HEK293 (cell line): ENCODE measurements around the gene LMF1.

Experiments
- CTCF ChIA-PET: fragments of 350-600 bp; formaldehyde crosslinking; extraction: SDS; loops from one replicate; lab custom pipeline; 2021; ENCODE audit warnings: antibody characterized with exemption; lab: Yijun Ruan, JAX
- POLR2A ChIA-PET: fragments of 300-600 bp; formaldehyde crosslinking; extraction: SDS; loops from one replicate; lab custom pipeline; 2020; ENCODE audit warnings: antibody characterized with exemption, inconsistent platforms; lab: Yijun Ruan, JAX
- H3K27ac ChIP-seq: fragments of 200-500 bp; sonication (Bioruptor generic); 2 replicates; pipeline ENCODE4 v1.5.1; 2014; ENCODE audit warnings: low read depth, low read length, control low read depth, inconsistent platforms; ENCODE audit errors: extremely low read depth
- H3K36me3 ChIP-seq, 2 experiments: fragments of 200-500 bp in 1 of 2; sonication (Bioruptor generic) in 1 of 2; 1 replicate in 1 of 2; 2 replicates in 1 of 2; pipeline ENCODE4 v1.5.1; 2014 to 2017; ENCODE audit warnings: inconsistent platforms in 2 of 2, low read length in 2 of 2; ENCODE audit not compliant: control insufficient read depth in 2 of 2, insufficient read depth in 1 of 2
- H3K4me1 ChIP-seq: fragments of 200-500 bp; sonication (Bioruptor generic); 2 replicates; pipeline ENCODE4 v1.5.1; 2014; ENCODE audit warnings: mild to moderate bottlenecking, low read length, inconsistent platforms; ENCODE audit not compliant: control insufficient read depth, insufficient read depth
- H3K4me3 ChIP-seq: 2 replicates; pipeline ENCODE4 v1.5.1; 2011; ENCODE audit warnings: low read depth, mild to moderate bottlenecking, control low read depth, low read length, moderate library complexity
- H3K9me3 ChIP-seq: fragments of 200-500 bp; sonication (Bioruptor generic); 2 replicates; pipeline ENCODE4 v1.5.1; 2014; ENCODE audit warnings: low read depth, low read length, inconsistent platforms; ENCODE audit not compliant: control insufficient read depth, insufficient read depth
- ELK4 ChIP-seq: IDR thresholded peaks from 2 replicates; pipeline ENCODE4 v1.6.1; 2011; ENCODE audit warnings: mild to moderate bottlenecking, low read depth, low read length, borderline replicate concordance
- GLI4 ChIP-seq: fragments of 450-650 bp; formaldehyde crosslinking; IDR thresholded peaks from 2 replicates; pipeline ENCODE4 v1.5.1; 2016; ENCODE audit warnings: missing biosample characterization, missing genetic modification characterization
- HOXC10 ChIP-seq: sonication (generic); formaldehyde crosslinking; IDR thresholded peaks from 2 replicates; pipeline ENCODE4 v1.8.1; 2023; ENCODE audit warnings: mild to moderate bottlenecking, missing genetic modification reagents
- OVOL3 ChIP-seq: fragments of 450-650 bp; formaldehyde crosslinking; IDR thresholded peaks from 2 replicates; pipeline ENCODE4 v1.5.1; 2016; ENCODE audit warnings: missing biosample characterization, missing genetic modification characterization
- PRDM1 ChIP-seq: fragments of 450-650 bp; formaldehyde crosslinking; IDR thresholded peaks from 2 replicates; pipeline ENCODE4; 2016; ENCODE audit warnings: missing biosample characterization, missing genetic modification characterization
- PRDM6 ChIP-seq: fragments of 450-650 bp; formaldehyde crosslinking; IDR thresholded peaks from 2 replicates; pipeline ENCODE4 v1.5.1; 2017; ENCODE audit warnings: missing biosample characterization, missing genetic modification characterization
- SCRT2 ChIP-seq: fragments of 450-650 bp; formaldehyde crosslinking; IDR thresholded peaks from 2 replicates; pipeline ENCODE4 v1.5.1; 2016; ENCODE audit warnings: missing biosample characterization, missing genetic modification characterization
- ZBTB1 ChIP-seq: fragments of 450-650 bp; formaldehyde crosslinking; IDR thresholded peaks from 2 replicates; pipeline ENCODE4 v1.5.1; 2016; ENCODE audit warnings: missing biosample characterization, missing genetic modification characterization
- ZBTB44 ChIP-seq: fragments of 450-650 bp; IDR thresholded peaks from 2 replicates; pipeline ENCODE4 v1.5.1; 2018; ENCODE audit warnings: missing biosample characterization, mild to moderate bottlenecking, missing genetic modification characterization
- ZNF112 ChIP-seq: fragments of 450-650 bp; formaldehyde crosslinking; IDR thresholded peaks from 2 replicates; pipeline ENCODE4 v1.5.0; 2017; ENCODE audit warnings: missing biosample characterization, missing genetic modification characterization
- ZNF16 ChIP-seq: fragments of 450-650 bp; formaldehyde crosslinking; IDR thresholded peaks from 2 replicates; pipeline ENCODE4 v1.5.1; 2016; ENCODE audit warnings: low read depth, missing biosample characterization, missing genetic modification characterization
- ZNF18 ChIP-seq: fragments of 450-650 bp; formaldehyde crosslinking; IDR thresholded peaks from 2 replicates; pipeline ENCODE4 v1.5.1; 2016; ENCODE audit warnings: missing biosample characterization, missing genetic modification characterization
- ZNF19 ChIP-seq: fragments of 450-650 bp; formaldehyde crosslinking; IDR thresholded peaks from 2 replicates; pipeline ENCODE4; 2016; ENCODE audit warnings: missing biosample characterization, missing genetic modification characterization, low read depth
- ZNF223 ChIP-seq: fragments of 450-650 bp; formaldehyde crosslinking; IDR thresholded peaks from 2 replicates; pipeline ENCODE4 v1.5.1; 2016; ENCODE audit warnings: missing biosample characterization, missing genetic modification characterization
- ZNF24 ChIP-seq: fragments of 450-650 bp; formaldehyde crosslinking; IDR thresholded peaks from 2 replicates; pipeline ENCODE4 v1.5.1; 2016; ENCODE audit warnings: missing biosample characterization, missing genetic modification characterization
- ZNF266 ChIP-seq: fragments of 450-650 bp; formaldehyde crosslinking; IDR thresholded peaks from 2 replicates; pipeline ENCODE4 v1.5.1; 2016; ENCODE audit warnings: missing biosample characterization, missing genetic modification characterization, low read depth
- ZNF311 ChIP-seq: fragments of 450-650 bp; formaldehyde crosslinking; IDR thresholded peaks from 2 replicates; pipeline ENCODE4 v1.5.1; 2017; ENCODE audit warnings: missing biosample characterization, missing genetic modification characterization, borderline replicate concordance
- ZNF561 ChIP-seq: fragments of 450-650 bp; IDR thresholded peaks from 2 replicates; pipeline ENCODE4 v1.5.1; 2018; ENCODE audit warnings: missing biosample characterization, missing genetic modification characterization, borderline replicate concordance
- ZNF596 ChIP-seq: fragments of 450-650 bp; IDR thresholded peaks from 2 replicates; pipeline ENCODE4 v1.5.0; 2018; ENCODE audit warnings: missing biosample characterization, mild to moderate bottlenecking, missing genetic modification characterization, moderate library complexity
- ZNF792 ChIP-seq: fragments of 450-650 bp; formaldehyde crosslinking; IDR thresholded peaks from 2 replicates; pipeline ENCODE4 v1.5.1; 2016; ENCODE audit warnings: missing biosample characterization, missing genetic modification characterization
- TF ChIP-seq, protein P1 (sequence below): fragments of 450-650 bp; formaldehyde crosslinking; IDR thresholded peaks from 2 replicates; pipeline ENCODE4 v1.5.1; 2016; ENCODE audit warnings: missing biosample characterization, missing genetic modification characterization
- TF ChIP-seq, protein P2 (sequence below): fragments of 450-650 bp; formaldehyde crosslinking; IDR thresholded peaks from 2 replicates; pipeline ENCODE4 v1.5.1; 2016; ENCODE audit warnings: missing biosample characterization, missing genetic modification characterization

Gene LMF1

DNA sequence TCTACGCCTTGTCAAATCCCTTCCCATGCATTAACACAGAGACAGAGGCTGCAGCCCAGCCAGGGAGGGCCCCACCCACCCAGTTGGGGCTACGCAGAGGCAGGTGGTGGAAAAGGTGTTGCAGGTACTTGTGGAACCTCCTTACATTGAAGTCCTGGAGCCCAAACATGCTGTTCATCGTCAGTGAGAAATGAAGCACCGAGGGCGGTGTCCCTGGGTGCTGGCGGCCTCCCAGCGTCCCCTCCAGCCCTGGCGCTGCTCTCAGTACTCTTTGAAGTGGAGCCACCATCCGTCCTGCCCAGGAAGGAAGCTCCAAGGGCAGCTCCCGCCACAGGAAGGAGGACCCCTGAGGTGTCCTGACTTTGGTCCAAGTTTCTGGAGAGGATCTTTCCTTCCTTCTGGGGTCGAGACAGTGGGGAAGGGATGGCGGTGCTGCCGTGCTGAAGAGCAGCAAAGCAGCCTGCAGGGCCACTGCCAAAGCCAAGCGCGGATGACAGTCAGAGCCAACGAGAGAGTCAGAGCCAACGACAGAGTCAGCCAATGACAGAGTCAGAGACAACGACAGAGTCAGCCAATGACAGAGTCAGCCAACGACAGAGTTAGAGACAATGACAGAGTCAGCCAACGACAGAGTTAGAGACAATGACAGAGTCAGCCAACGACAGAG is 23.4 kb downstream of the LMF1 start (continued):
- TF ChIP-seq ZNF18 (tag by site-specific recombination) (no peak), OVOL3 (tag by site-specific recombination) (no peak), PRDM6 (tag by site-specific recombination) (no peak), ZNF19 (tag by site-specific recombination) (no peak), ELK4 (no peak), ZNF561 (no peak)
- TF ChIP-seq, protein P1, sequence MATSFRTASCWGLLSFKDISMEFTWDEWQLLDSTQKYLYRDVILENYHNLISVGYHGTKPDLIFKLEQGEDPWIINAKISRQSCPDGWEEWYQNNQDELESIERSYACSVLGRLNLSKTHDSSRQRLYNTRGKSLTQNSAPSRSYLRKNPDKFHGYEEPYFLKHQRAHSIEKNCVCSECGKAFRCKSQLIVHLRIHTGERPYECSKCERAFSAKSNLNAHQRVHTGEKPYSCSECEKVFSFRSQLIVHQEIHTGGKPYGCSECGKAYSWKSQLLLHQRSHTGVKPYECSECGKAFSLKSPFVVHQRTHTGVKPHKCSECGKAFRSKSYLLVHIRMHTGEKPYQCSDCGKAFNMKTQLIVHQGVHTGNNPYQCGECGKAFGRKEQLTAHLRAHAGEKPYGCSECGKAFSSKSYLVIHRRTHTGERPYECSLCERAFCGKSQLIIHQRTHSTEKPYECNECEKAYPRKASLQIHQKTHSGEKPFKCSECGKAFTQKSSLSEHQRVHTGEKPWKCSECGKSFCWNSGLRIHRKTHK = no peak

DNA sequence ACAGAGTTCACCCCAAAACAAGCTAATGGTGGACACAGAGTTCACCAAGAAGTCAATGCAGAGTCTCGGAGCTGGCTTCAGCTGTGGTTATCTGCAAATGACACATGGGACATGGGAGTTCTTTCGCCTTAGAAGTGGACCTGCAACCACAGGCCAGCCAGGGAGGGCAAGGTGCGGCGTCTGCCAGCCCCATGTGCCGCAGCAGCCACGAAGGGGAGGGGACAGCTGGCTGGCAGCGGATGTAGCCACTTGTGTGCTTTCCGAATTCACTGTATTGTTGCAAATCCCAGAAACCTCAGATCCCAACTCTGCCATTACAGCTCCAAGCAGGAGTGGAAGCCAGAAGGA is 24.8 kb downstream of the LMF1 start:
- Histone ChIP-seq H3K4me3 (no peak overlapping the region), H3K27ac (no peak overlapping the region), H3K9me3 (no peaks in the 10 kb centered on the region), H3K4me1 (no peaks in the 10 kb centered on the region), H3K36me3 (no peaks in the 10 kb centered on the region; a peak in 1 of 3 replicates)
- TF ChIP-seq ZNF223 (tag by site-specific recombination) (no peak), ZNF596 (tag by site-specific recombination) (no peak), ZNF24 (tag by site-specific recombination) (no peak), PRDM1 (tag by site-specific recombination) (no peak)
- POLR2A ChIA-PET = no interaction called here
- CTCF ChIA-PET = no interaction called here

DNA sequence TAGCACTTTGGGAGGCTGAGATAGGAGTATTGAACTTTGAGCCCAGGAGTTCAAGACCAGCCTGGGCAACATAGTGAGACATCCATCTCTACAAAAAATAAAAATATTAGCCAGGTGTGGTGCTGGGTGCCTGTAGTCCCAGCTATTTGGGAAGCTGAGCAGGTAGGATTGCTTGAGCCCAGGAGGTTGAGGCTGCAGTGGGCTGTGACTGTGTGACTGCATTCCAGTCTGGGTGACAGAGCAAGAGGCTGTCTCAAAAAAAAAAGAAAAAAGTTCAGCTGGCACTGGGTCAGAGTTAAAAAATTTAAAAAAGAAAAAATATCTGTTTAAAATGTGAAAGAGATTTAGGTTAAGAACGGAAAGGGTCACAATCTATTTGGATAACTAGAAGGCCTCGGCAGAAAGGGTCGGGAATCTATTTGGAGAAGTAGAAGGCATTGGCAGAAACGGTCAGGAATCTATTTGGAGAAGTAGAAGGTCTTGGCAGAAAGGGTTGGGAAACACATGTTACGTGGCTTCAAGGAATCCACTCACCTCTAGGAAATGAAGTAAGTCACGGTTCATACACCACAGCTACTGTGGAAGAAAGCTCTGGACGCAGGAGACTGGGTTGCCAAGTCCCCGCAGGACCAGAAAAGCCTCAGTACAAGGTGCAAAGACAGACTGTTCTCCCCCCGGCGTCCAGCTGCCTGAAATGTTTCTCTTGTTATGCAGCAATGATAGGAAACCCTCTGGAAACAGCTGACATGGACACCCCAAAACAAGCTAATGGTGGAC is 25.3 kb downstream of the LMF1 start:
- CTCF ChIA-PET = no interaction called here
- Histone ChIP-seq H3K9me3 (no peaks in the 10 kb centered on the region), H3K27ac (no peak overlapping the region), H3K4me3 (no peak overlapping the region), H3K4me1 (no peaks in the 10 kb centered on the region), H3K36me3 (no peaks in the 10 kb centered on the region; a peak in 1 of 3 replicates)
- POLR2A ChIA-PET = no interaction called here
- TF ChIP-seq GLI4 (tag by site-specific recombination) (no peak), SCRT2 (tag by site-specific recombination) (no peak), ZNF266 (no peak), ZNF792 (tag by site-specific recombination) (no peak), ZBTB44 (tag by site-specific recombination) (no peak), ZNF311 (tag by site-specific recombination) (no peak), ZBTB1 (no peak), ZNF16 (no peak), HOXC10 (CRISPR knock-in tag) (no peak), ZNF112 (tag by site-specific recombination) (no peak)
- TF ChIP-seq, protein P2, sequence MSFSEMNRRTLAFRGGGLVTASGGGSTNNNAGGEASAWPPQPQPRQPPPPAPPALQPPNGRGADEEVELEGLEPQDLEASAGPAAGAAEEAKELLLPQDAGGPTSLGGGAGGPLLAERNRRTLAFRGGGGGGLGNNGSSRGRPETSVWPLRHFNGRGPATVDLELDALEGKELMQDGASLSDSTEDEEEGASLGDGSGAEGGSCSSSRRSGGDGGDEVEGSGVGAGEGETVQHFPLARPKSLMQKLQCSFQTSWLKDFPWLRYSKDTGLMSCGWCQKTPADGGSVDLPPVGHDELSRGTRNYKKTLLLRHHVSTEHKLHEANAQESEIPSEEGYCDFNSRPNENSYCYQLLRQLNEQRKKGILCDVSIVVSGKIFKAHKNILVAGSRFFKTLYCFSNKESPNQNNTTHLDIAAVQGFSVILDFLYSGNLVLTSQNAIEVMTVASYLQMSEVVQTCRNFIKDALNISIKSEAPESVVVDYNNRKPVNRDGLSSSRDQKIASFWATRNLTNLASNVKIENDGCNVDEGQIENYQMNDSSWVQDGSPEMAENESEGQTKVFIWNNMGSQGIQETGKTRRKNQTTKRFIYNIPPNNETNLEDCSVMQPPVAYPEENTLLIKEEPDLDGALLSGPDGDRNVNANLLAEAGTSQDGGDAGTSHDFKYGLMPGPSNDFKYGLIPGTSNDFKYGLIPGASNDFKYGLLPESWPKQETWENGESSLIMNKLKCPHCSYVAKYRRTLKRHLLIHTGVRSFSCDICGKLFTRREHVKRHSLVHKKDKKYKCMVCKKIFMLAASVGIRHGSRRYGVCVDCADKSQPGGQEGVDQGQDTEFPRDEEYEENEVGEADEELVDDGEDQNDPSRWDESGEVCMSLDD = no peak
